ENCODE results near the gene NKAIN2.

DNA sequence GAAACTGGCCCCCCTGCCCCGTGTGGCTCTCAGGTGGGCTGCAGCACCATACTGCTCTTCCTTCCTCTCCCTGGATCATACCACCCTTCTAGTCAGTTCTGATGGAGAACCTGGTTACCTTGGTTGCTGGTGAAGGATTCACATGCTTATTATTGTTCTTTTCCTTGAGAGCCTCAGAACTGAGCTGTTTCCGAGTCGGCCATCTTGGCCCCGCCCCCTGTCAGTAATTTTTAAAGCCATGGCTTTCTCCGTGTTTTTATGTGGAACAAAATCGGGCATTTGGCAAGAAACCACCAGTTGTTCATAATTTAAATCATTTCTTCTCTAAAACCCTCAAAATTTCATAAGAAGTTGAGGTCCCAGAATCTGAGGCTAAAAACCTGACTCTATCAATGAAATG lies 493.8 kb downstream of the NKAIN2 start:
- TF ChIP-seq, protein P1, sequence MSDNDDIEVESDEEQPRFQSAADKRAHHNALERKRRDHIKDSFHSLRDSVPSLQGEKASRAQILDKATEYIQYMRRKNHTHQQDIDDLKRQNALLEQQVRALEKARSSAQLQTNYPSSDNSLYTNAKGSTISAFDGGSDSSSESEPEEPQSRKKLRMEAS (IDR thresholded peaks at IDR 0.05; ENCODE audit: insufficient read depth, insufficient read length): no peak
- TF ChIP-seq CTCF (IDR thresholded peaks at IDR 0.05; ENCODE audit: extremely low read depth in 1 of 2, insufficient read depth in 1 of 2, low read depth in 1 of 2, low read length in 2 of 2) (no peak), POLR2AphosphoS5 (IDR thresholded peaks at IDR 0.05; ENCODE audit: insufficient read depth, low read depth, low read length) (no peak), POLR2A (IDR thresholded peaks at IDR 0.05; ENCODE audit: low read depth, low read length) (no peak), EZH2 (IDR thresholded peaks at IDR 0.05; ENCODE audit: borderline replicate concordance, low read depth, low read length, severe bottlenecking) (no peak), JUN (IDR thresholded peaks at IDR 0.05; ENCODE audit: borderline replicate concordance, insufficient read depth, insufficient read length, low read depth) (no peak), MYC (IDR thresholded peaks at IDR 0.05; ENCODE audit: low read depth, low read length) (no peak), GATA2 (IDR thresholded peaks at IDR 0.05; ENCODE audit: insufficient read depth, insufficient read length, low read depth, low read length) (no peak), FOS (IDR thresholded peaks at IDR 0.05; ENCODE audit: borderline replicate concordance, insufficient read depth, low read length) (no peak)
